GM23248 (cell line): Measurements from ENCODE around the gene AGGF1. TPM values are rescaled to one million over a fixed set of nuclear protein-coding genes. Genes with fewer than 3 reads are reported as not detected.
A peak's percentile ranks its signal among the peaks of the same experiment; 100 is the strongest.

Experiments
- DNase-seq: peaks from one replicate; pipeline ENCODE4 v3.0.0-alpha.2; 2015
- H2AFZ ChIP-seq: fragments of 200-600 bp; sonication (generic); 2 replicates; pipeline ENCODE4 v1.6.1; 2016; ENCODE audit warnings: antibody characterized with exemption
- H3F3A ChIP-seq: fragments of 200-600 bp; sonication (generic); 2 replicates; pipeline ENCODE4 v1.6.1; 2016; ENCODE audit warnings: mild to moderate bottlenecking, antibody characterized with exemption, mixed run types; ENCODE audit not compliant: insufficient read depth
- H3K27ac ChIP-seq: fragments of 200-600 bp; sonication (generic); 2 replicates; pipeline ENCODE4 v1.5.1; 2016; ENCODE audit warnings: mild to moderate bottlenecking
- H3K27me3 ChIP-seq: fragments of 200-600 bp; sonication (generic); replicated peaks from 2 replicates; pipeline ENCODE4 v1.6.1; 2016; ENCODE audit warnings: mild to moderate bottlenecking; ENCODE audit not compliant: insufficient read depth
- H3K36me3 ChIP-seq: fragments of 200-600 bp; sonication (generic); 2 replicates; pipeline ENCODE4 v1.6.1; 2016; ENCODE audit warnings: low read depth, mild to moderate bottlenecking
- H3K4me1 ChIP-seq: fragments of 200-600 bp; sonication (generic); 2 replicates; pipeline ENCODE4 v1.6.1; 2016; ENCODE audit warnings: mild to moderate bottlenecking; ENCODE audit not compliant: insufficient read depth
- H3K4me2 ChIP-seq: fragments of 200-600 bp; sonication (generic); one replicate; pipeline ENCODE4 v1.6.1; 2016; ENCODE audit warnings: mild to moderate bottlenecking; ENCODE audit not compliant: unreplicated experiment
- H3K4me3 ChIP-seq: fragments of 200-600 bp; sonication (generic); 2 replicates; pipeline ENCODE4 v1.5.1; 2016; ENCODE audit warnings: mild to moderate bottlenecking
- H3K79me2 ChIP-seq: fragments of 200-600 bp; sonication (generic); 2 replicates; pipeline ENCODE4 v1.6.1; 2016; ENCODE audit warnings: mild to moderate bottlenecking; ENCODE audit not compliant: insufficient read depth
- H3K9ac ChIP-seq: fragments of 200-600 bp; sonication (generic); 2 replicates; pipeline ENCODE4 v1.6.1; 2016; ENCODE audit warnings: mild to moderate bottlenecking
- H3K9me2 ChIP-seq: fragments of 200-600 bp; sonication (generic); 2 replicates; pipeline ENCODE4 v1.6.1; 2016; ENCODE audit warnings: mixed run types, mild to moderate bottlenecking, moderate library complexity; ENCODE audit not compliant: insufficient read depth
- H3K9me3 ChIP-seq: fragments of 200-600 bp; sonication (generic); one replicate; pipeline ENCODE4 v1.6.1; 2017; ENCODE audit warnings: low read depth
- H4K20me1 ChIP-seq: fragments of 200-600 bp; sonication (generic); 2 replicates; pipeline ENCODE4 v1.6.0; 2016; ENCODE audit not compliant: insufficient read depth
- EZH2 ChIP-seq: fragments of 200-600 bp; sonication (generic); IDR thresholded peaks from 2 replicates; pipeline ENCODE4 v1.6.1; 2018; ENCODE audit warnings: antibody characterized with exemption, mild to moderate bottlenecking; ENCODE audit not compliant: insufficient read depth, poor library complexity, severe bottlenecking
- EZH2phosphoT487 ChIP-seq: fragments of 200-600 bp; sonication (generic); IDR thresholded peaks from 2 replicates; pipeline ENCODE4 v1.6.1; 2018; ENCODE audit warnings: antibody characterized with exemption, moderate library complexity, mild to moderate bottlenecking, low read depth; ENCODE audit not compliant: insufficient read depth
- WGBS, 2 experiments: methylation state at CpG; one replicate each; pipeline ENCODE4 v1.1.6; 2015 to 2017; ENCODE audit warnings: low lambda C conversion rate in 2 of 2, low coverage in 1 of 2; ENCODE audit errors: missing lambda C conversion rate in 2 of 2; 5-methylcytosine and 5-hydroxymethylcytosine counted together
- in situ Hi-C: fragments of 300-500 bp; cut with MboI; formaldehyde crosslinking; loops from 2 replicates; pipeline ENCODE4 v1.15.0; 2020
- polyA plus RNA-seq: library from polyadenylated mRNA; unstranded; fragments of >200 nt; fragmentation: Nextera tagmentation; extraction: Ambion mirVana; gene quantifications from 2 replicates; pipeline ENCODE4 v1.2.1, GENCODE V29; 2016
- total RNA-seq: library from RNA; depleted of rRNA; stranded (reverse); fragments of >200 nt; shearing (Covaris generic); gene quantifications from 2 replicates; pipeline ENCODE4 v1.2.3, GENCODE V29; 2014; rRNA removed

Gene AGGF1
- total RNA-seq (22.4 and 25.1 TPM in 2 replicates), polyA plus RNA-seq (29.4 and 32.7 TPM in 2 replicates)

- no peak for TF ChIP-seq EZH2
- no peak for TF ChIP-seq EZH2phosphoT487
- H3K36me3 ChIP-seq: no peaks in the 10 kb centered on the region
- H2AFZ ChIP-seq: peak within 1 kb of the TSS; percentile 92
- H3F3A ChIP-seq: no peaks in the 10 kb centered on the region; the same call in 1 of the 2 replicates
- peak within 1 kb of the TSS; percentile 82 for H3K27ac ChIP-seq
- peak within 1 kb of the TSS; percentile 79 for H3K4me2 ChIP-seq
- H3K4me1 ChIP-seq: peaks cover 10% of the 10 kb centered on the region
- in situ Hi-C loops: no loop called here
- H3K9me2 ChIP-seq: no peaks in the 10 kb centered on the region
- no peaks in the 10 kb centered on the region for H4K20me1 ChIP-seq
- peak; percentile 97 for DNase-seq
- H3K9ac ChIP-seq: peak within 1 kb of the TSS; percentile 91
- WGBS, 2 experiments: 2% methylated on average over 74 to 77 of the region's 82 CpGs
- peak within 1 kb of the TSS; percentile 93 for H3K4me3 ChIP-seq
- peaks cover 34% of the 10 kb centered on the region for H3K79me2 ChIP-seq
- H3K9me3 ChIP-seq: no peaks in the 10 kb centered on the region
- 0 out of 2 replicates have a peak, but pooled peaks cover 8% of the 10 kb centered on the region for H3K27me3 ChIP-seq
Measured at GRCh38 chr5:77030097-77031071, at the start of gene AGGF1. TSS of gene AGGF1 (plus strand) at chr5:77030404. CDS start at chr5:77030767, 363 bp downstream.

DNA sequence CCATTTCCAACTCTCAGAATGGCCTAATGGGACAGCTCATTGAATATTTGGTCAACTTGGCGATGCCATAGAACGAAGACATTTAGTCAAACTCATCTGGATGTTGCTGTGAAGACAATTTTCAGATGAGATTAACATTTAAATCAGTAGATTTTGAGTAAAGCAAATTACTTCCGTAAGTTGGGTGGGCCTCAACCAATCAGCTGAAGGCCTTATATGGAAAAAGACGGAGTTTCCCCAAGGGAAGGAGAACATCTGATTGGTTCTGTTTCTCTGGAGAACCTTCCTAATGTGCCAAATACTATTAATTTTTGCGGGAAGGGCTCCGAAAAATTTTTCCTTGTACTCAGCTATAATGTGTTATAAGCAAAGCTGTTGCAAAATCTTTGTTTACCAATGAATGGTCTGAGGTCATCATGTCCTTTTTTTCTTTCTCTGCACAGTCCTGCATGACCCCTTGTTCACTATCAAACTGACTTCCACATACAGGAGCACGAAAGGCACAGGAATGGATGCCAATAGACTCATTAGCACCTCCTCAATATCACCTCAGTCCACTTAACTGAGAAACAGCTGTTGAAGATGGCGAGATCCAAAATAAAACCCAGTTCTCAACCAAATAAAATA, 49.6 kb upstream of the AGGF1 start:
- no peaks in the 10 kb centered on the region for H3K9me2 ChIP-seq
- no peaks in the 10 kb centered on the region for H3K4me1 ChIP-seq
- H3K4me2 ChIP-seq: no peak overlapping the region
- no peak overlapping the region for H2AFZ ChIP-seq
- no peaks in the 10 kb centered on the region for H3F3A ChIP-seq
- peaks cover 26% of the 10 kb centered on the region for H3K27me3 ChIP-seq
- in situ Hi-C loops: no loop called here
- no peaks in the 10 kb centered on the region for H3K9me3 ChIP-seq
- 52 to 56% methylated on average over 8 of the region's 8 CpGs for WGBS, 2 experiments
- DNase-seq: no peak
- no peak overlapping the region for H3K27ac ChIP-seq
- H3K36me3 ChIP-seq: no peaks in the 10 kb centered on the region
- no peak overlapping the region for H3K4me3 ChIP-seq
- H4K20me1 ChIP-seq: no peaks in the 10 kb centered on the region
- TF ChIP-seq EZH2 (no peak), EZH2phosphoT487 (no peak)
- no peak overlapping the region for H3K9ac ChIP-seq
- no peaks in the 10 kb centered on the region for H3K79me2 ChIP-seq

GRCh38 chr5:76982450-76982849, 47.8 kb upstream of the AGGF1 start:
- H3K9me3 ChIP-seq: no peaks in the 10 kb centered on the region
- peaks cover 23% of the 10 kb centered on the region for H3K27me3 ChIP-seq
- H3K27ac ChIP-seq: no peak overlapping the region
- H3K4me2 ChIP-seq: no peak overlapping the region
- no peaks in the 10 kb centered on the region for H3K79me2 ChIP-seq
- TF ChIP-seq EZH2phosphoT487 (no peak), EZH2 (no peak)
- H3K4me3 ChIP-seq: no peak overlapping the region
- no peak overlapping the region for H2AFZ ChIP-seq
- H3K9me2 ChIP-seq: no peaks in the 10 kb centered on the region
- no peaks in the 10 kb centered on the region for H3K36me3 ChIP-seq
- no peak for DNase-seq
- no peaks in the 10 kb centered on the region for H4K20me1 ChIP-seq
- no peaks in the 10 kb centered on the region for H3K4me1 ChIP-seq
- in situ Hi-C loops: no loop called here
- no peaks in the 10 kb centered on the region for H3F3A ChIP-seq
- H3K9ac ChIP-seq: no peak overlapping the region
- WGBS, 2 experiments: 38 to 52% methylated on average over 2 of the region's 2 CpGs

DNA sequence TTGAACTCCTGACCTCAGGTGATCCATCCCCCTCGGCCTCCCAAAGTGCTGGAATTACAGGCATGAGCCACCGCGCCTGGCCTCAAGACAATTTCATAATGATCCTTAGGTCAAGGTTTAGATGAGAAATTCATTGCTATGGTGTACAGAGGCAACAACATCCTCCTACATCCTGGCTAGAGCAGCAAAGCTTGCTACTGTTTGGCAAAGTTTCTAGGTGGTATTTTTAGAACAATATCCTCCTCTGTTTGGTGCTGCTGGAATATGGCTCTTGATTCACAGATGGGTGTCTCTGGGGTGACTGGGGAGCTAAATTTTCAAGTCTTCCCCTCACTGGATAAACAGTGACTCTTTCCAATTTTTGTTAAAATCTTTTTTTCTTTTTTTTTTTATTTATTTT, 46.7 kb upstream of the AGGF1 start:
- no peak overlapping the region for H3K4me3 ChIP-seq
- no peak overlapping the region for H2AFZ ChIP-seq
- no peaks in the 10 kb centered on the region for H3K9me2 ChIP-seq
- 81 to 86% methylated on average over 3 of the region's 3 CpGs for WGBS, 2 experiments
- H3K27me3 ChIP-seq: peaks cover 13% of the 10 kb centered on the region
- no peaks in the 10 kb centered on the region for H3K4me1 ChIP-seq
- in situ Hi-C loops: no loop called here
- DNase-seq: no peak
- no peak overlapping the region for H3K27ac ChIP-seq
- no peaks in the 10 kb centered on the region for H3K79me2 ChIP-seq
- H3K36me3 ChIP-seq: no peaks in the 10 kb centered on the region
- no peaks in the 10 kb centered on the region for H3K9me3 ChIP-seq
- no peaks in the 10 kb centered on the region for H3F3A ChIP-seq
- no peak for TF ChIP-seq EZH2
- TF ChIP-seq EZH2phosphoT487: no peak
- no peak overlapping the region for H3K9ac ChIP-seq
- H4K20me1 ChIP-seq: no peaks in the 10 kb centered on the region
- H3K4me2 ChIP-seq: no peak overlapping the region
